Mammary epithelial cell (primary cell): Measurements from ENCODE around the gene ZSCAN1.

Experiments
- EZH2 ChIP-seq: IDR thresholded peaks from 2 replicates; pipeline ENCODE4 v1.6.1; 2012; ENCODE audit warnings: low read length, inconsistent platforms, borderline replicate concordance
- TF ChIP-seq, protein P1 (sequence below), 2 donors: IDR thresholded peaks in 1 of 2; conservative IDR thresholded peaks in 1 of 2; 2 replicates each; pipeline ENCODE4 v1.5.1; 2011 to 2012; ENCODE audit warnings: inconsistent platforms in 2 of 2, low read length in 2 of 2, mild to moderate bottlenecking in 2 of 2, control low read depth in 1 of 2, low read depth in 1 of 2; ENCODE audit not compliant: insufficient read depth in 1 of 2; ENCODE audit errors: extremely low read depth in 1 of 2

DNA sequence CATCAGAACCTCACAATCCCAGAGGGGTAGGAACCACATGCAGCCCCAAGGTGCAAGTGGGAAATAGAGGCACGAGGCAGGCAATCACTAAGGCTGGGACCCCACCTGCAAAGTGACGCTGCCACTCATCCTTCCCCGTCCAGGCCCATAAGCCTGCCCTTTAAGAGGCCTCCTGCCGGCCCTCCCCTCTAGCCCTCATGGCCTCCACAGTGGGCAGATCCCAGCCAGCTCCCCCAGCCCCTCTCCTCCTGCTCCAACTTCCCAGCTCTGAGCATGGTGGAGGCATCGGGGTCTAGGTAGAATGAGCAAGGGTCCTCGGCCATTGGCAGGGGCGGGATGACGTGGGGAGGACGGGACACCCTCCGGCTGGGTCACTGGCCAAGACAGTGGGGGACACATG is 61.5 kb downstream of the ZSCAN1 start:
- TF ChIP-seq, protein P1, sequence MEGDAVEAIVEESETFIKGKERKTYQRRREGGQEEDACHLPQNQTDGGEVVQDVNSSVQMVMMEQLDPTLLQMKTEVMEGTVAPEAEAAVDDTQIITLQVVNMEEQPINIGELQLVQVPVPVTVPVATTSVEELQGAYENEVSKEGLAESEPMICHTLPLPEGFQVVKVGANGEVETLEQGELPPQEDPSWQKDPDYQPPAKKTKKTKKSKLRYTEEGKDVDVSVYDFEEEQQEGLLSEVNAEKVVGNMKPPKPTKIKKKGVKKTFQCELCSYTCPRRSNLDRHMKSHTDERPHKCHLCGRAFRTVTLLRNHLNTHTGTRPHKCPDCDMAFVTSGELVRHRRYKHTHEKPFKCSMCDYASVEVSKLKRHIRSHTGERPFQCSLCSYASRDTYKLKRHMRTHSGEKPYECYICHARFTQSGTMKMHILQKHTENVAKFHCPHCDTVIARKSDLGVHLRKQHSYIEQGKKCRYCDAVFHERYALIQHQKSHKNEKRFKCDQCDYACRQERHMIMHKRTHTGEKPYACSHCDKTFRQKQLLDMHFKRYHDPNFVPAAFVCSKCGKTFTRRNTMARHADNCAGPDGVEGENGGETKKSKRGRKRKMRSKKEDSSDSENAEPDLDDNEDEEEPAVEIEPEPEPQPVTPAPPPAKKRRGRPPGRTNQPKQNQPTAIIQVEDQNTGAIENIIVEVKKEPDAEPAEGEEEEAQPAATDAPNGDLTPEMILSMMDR (conservative IDR thresholded peaks at IDR 0.05 in 1 of 2, IDR thresholded peaks at IDR 0.05 in 1 of 2; ENCODE audit: extremely low read depth in 1 of 2, insufficient read depth in 1 of 2, low read depth in 1 of 2, low read length in 2 of 2) = no peak
- TF ChIP-seq EZH2 = no peak
